Activated effector memory CD4-positive, alpha-beta T cell treated with Interleukin-2 at 50 U/mL for 16 hours (primary cell): ENCODE measurements around the gene FAM156B.
"Not testable (repeated sequence)": the region's sequence is repeated elsewhere in the genome, so short reads cannot be mapped to it uniquely, and the experiment has no call there.

ENCODE experiments used
- DNase-seq: peaks from one replicate; pipeline ENCODE4 v3.0.0-alpha.2; 2020

FAM156B gene

GRCh38 chrX:52930214-52930613 is 33.1 kb downstream of the FAM156B start:
- DNase-seq, result not testable (repeated sequence)

- no peak for DNase-seq
These were observed 36.1 kb downstream of the FAM156B start for GRCh38 chrX:52933213-52933612.

GRCh38 chrX:52933976-52934703 is 37.0 kb downstream of the FAM156B start:
- DNase-seq, result no peak

- peak; percentile 85 for DNase-seq
These were observed 37.8 kb downstream of the FAM156B start for GRCh38 chrX:52934704-52935469.

- not testable (repeated sequence) for DNase-seq
These were observed 38.3 kb downstream of the FAM156B start for GRCh38 chrX:52935470-52935784.

- not testable (repeated sequence) for DNase-seq
These were observed 43.6 kb downstream of the FAM156B start for GRCh38 chrX:52940704-52941103.

DNA sequence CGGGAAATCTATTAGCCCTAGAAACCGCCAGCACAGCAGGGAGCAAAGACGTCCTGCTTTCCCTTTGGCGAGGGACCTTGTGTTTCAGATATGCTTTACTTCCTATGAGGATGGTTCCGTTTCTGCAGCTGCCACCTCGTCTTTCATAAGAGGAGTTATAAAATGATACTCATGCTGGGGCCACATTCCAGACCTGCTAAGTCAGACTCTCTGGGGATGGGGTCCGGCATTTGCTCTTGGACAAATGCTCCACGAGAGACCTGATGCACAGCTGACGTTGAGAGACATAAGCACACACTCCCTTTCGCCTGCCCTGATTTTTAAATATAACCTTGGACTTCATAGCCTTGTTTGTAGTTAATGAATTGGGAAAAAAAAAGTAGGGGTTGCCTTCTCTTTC is 44.6 kb downstream of the FAM156B start:
- DNase-seq, result not testable (repeated sequence)

DNA sequence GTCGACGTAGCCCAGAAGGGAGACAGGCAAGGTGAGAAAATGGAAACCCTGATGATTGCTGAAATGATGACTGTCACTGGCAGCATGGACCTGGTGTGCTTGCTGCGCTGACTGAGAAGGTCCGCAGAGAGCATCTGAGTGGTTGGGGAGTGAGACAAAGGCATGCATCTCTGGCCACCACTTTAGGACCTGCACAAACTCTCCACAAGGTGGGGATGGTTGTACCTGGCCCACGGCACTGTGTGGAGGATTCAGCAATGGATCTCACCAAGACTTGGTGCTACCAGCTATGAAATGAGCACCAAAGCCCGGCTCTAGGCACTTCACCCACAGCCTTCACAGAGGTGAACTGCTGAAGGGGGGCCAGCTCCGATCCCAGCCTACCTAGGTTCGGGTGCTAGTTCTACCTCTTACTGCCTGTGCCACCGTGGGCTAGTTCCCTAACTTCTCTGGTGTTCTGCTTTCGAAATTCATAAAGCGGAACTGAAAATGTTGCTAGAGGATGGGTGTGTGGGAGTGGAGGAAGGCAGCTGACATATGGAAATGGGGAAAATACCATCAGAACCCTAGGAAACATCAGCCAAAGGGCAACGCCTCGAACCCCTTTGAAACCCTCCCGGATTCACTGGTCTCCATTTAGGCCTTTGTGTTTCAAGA is 48.8 kb downstream of the FAM156B start:
- not testable (repeated sequence) for DNase-seq

DNA sequence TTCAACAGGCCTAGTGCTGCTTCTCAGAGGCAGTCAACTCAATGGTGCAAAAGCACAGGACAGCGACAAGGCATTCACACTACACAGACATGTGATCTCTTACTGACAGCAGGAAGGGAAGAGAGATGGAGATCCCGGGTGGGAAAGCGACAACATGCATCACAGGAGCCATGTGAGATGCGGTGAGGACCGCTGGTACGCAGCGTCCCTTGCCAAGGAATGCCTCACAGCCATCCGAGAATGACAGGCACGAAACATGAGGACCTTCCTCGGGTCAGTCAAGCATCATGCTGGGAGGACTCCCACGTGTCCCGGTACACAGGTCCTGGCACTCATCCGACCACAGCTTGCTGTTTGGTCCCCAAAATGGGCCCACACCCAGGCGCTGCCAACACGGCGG is 50.4 kb downstream of the FAM156B start:
- not testable (repeated sequence) for DNase-seq

- not testable (repeated sequence) for DNase-seq
These were observed 51.1 kb downstream of the FAM156B start for GRCh38 chrX:52948265-52948664.

DNA sequence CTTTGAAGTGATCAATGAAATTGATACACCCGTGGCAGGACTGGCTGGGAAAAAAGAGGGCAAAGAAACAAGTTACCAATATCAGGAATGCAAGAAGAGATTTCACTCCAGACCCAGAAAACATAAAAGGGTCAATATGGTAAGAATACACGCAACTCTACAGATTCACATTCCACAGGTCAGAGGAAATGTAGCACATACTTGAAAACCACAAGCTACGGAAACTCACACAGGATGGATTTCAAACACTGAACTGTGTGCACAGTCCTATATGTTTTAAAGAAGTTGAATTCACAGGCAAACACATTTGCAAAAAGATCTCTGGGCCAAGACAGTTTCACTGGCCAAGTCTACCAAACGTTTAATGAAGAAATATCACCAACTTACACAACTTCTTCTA is 52.2 kb downstream of the FAM156B start:
- not testable (repeated sequence) for DNase-seq

DNA sequence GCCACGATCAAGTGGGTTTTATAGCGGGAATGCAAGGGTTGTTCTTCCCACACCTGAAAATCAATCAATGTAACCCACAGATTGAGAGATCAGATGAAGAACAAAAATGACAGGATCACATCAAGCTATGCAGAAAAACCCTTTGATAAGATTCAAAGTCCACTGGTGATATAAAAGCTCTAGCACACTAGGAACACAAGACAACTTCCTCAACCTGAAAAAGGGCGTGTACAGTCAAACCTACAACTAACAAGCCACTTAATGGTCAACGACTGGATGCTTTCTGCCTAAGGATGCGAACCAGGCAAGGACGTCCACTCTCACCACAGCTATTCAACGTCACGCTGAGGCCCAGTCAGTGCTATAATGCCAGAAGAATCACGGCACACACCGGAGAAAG is 52.8 kb downstream of the FAM156B start:
- not testable (repeated sequence) for DNase-seq
